Right renal pelvis (tissue), 4 donors: ENCODE results near the gene CCDC12. TPM values are rescaled to one million over a fixed set of nuclear protein-coding genes. Genes with fewer than 3 reads are reported as not detected.

Source experiments
- DNase-seq, 4 donors: peaks; one replicate each; pipeline ENCODE4 v3.0.0-alpha.2; 2013; ENCODE audit warnings: low read depth in 4 of 4, low spot score in 3 of 4, missing footprints in 1 of 4
- polyA plus RNA-seq, 4 donors: library from polyadenylated mRNA; unstranded; fragments of 120-200 nt; gene quantifications; one replicate each; pipeline ENCODE4 v1.2.1, GENCODE V29; 2013; ENCODE audit not compliant: insufficient read length in 4 of 4

CCDC12 gene
- polyA plus RNA-seq, 4 donors: 45.9 to 60.6 (median 51.2) TPM

DNA sequence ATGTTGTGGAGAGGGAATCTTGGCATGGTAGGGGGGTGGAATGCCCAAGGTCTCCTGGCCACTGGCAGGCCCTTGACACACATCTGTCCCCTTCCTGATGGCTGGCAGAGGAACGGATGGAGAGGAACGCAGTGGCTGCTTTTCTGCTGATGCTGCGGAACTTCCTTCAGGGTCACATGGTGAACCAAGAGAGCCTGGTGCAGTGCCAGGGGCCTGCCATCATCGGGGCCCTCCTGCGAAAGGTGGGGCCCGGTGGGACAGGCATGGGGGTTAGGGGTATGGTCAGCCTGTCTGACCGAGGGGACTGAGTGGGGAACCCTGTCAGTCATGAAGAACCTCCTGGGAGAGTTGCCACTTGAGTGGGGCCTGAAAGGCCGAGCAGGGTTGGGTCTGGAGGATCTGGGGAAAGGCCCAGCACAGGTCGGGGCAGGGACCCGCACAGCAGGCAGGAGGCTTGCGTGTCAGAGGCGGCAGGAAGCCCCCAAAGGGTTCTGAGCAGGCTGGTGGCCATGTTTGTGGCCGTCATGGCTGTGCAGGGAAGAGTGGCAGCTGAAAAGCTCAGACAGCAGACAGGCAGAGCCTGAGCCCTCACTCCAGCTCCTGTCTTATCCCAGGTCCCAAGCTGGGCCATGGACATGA is 21.0 kb upstream of the CCDC12 start:
- DNase-seq: no peak

DNA sequence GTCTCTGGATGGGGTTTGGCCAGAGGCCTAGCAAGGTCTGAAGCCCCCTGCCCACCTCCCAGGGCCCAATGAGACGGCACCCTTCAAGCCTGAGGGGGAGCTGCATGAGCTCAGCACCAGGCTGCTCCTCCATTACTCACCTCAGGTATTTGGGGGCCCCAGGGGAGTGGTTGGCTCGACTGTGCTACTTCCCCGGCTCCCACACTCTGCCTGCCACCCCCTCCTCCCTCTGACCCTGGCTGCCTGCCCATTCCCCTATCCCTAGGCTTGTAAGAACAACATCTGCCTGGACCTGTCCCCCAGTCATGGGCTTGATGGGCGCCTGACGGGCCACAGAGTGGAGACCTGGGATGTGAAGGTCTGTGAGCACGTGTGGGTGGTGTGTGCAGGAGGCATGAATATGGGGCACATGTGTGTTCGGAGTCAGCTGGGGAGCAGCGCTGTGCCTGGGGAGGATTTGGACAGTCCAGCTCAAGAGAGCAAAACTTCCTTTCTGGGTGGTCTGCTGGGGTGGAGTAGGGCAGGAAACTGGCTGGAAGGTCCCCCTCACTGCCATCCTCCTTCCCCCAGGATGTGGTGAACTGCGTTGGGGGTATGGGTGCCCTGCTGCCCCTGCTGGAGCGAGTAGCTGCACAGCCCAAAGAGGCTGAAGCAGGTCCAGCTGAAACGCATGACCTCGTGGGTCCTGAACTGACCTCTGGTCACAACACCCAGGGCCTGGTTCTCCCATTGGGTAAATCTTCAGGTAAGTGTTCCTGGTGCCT is 20.3 kb upstream of the CCDC12 start:
- DNase-seq: no peak

DNA sequence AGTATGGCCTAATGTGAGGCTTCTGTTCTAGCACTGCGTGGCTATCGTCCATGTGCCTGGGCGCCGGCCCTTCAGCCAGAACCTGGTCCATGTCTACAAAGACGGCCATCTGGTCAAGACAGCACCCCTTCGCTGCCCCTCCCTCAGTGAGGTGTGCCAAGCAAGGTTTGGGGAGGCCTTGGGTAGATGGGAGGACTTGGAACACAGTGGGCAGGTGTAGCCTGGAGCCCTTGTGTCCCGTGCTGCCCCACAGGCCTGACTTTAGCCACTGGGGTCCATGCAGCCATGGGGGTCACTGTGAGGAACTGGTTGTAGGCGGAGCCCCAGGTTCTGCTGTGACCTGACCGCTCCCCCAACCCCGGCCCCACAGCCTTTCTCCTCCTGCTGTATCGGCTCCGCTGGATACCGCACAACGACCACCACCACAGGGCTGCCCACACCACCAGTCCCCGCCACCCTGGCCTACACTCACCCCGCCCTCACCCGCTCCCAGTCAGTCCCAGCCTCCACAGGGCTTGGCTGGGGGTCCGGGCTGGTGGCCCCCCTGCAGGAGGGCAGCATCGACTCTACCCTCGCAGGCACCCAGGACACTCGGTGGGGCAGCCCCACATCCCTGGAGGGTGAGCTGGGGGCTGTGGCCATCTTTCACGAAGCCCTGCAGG is 19.5 kb upstream of the CCDC12 start:
- no peak for DNase-seq

DNA sequence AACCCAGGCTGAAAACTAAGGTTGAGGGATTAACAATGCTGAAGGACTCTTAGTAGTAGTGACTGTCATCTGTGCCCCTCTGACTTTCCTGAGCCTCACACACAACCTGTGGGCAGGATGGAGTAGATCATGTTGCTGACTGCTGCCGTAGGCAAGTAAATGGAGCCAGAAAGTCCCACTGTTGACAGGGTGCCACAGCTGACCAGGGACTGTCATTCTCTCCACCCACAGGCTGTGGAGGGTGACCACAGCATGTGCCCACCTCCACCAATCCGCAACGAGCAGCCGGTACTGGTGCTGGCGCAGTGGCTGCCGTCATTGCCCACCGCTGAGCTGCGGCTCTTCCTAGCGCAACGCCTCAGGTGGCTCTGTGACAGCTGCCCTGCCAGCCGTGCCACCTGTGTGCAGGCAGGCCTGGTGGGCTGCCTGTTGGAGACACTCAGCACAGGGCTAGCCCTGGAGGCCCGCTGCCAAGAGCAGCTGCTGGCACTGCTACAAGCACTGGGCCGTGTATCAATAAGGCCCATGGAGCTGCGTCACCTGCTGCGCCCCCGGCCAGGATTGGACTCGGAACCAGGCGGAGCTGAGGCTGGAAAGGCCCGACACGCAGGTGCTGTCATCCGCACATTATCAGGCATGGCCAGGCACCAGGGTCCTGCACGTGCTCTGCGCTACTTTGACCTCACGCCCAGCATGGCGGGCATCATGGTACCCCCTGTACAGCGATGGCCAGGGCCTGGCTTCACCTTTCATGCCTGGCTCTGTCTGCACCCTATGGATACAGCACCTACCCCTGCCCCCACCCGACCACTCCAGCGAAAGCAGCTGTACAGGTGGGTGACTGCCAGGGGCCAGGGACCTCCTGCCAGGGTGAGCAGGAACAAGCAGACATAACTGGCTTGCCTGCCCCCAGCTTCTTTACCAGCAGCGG is 18.5 kb upstream of the CCDC12 start:
- DNase-seq: no peak

DNA sequence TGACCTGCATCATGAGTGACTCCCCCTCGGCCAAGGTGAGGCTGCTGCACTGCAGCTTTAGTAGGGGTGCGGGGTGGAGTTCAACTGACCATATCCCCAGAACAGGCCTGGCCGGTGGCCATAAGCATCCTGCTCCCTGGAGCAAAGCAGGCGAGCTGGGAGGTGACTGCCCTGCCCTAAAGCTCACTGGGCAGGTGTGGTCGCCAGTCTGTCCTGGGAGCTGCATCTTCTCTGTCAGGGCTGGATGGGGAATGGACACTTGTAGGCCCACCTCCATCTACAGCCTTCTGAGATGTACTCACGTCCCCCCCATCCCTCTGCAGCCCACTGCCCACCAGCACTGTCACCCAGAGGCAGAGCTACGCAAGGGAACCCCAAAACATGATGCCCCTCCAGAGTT is 17.4 kb upstream of the CCDC12 start:
- DNase-seq: no peak

DNA sequence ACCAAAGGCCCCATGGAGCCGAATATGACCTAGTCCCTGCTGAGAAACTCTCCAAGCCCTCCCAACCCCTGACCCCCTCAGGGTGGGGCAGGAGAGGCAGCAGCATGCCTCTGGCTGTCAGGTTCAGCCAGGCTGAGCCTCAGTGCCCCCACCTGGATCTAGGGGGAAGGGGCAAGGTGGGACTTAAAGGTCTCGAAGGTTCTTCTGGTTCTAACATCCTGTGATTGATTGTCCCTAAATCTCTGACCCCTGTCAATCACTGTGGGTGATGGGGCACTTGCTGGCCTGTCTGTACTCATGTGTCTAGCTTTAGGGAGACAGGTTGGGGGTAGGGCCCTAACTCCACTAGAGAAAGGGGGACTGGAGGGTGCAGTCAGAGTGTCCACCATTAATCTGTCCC is 16.7 kb upstream of the CCDC12 start:
- no peak for DNase-seq

DNA sequence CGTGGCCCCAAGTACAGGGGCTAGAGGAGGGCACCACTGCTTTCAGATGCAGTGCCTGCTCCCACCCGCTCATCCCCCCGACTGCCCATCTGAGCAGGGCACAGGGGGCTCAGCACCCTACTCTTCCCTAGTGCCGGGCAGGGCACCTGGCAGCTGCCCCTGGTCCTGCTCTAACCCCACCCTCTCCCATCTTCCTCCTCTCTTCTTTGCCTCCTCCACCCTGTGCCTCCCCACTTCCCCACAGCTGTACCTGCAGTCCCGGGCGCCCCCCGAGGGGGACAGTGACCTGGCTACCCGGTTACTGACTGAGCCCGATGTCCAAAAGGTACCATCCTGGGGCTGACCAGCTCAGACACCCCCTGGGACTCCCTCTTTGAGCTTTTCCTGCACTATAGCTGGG is 15.7 kb upstream of the CCDC12 start:
- no peak for DNase-seq

DNA sequence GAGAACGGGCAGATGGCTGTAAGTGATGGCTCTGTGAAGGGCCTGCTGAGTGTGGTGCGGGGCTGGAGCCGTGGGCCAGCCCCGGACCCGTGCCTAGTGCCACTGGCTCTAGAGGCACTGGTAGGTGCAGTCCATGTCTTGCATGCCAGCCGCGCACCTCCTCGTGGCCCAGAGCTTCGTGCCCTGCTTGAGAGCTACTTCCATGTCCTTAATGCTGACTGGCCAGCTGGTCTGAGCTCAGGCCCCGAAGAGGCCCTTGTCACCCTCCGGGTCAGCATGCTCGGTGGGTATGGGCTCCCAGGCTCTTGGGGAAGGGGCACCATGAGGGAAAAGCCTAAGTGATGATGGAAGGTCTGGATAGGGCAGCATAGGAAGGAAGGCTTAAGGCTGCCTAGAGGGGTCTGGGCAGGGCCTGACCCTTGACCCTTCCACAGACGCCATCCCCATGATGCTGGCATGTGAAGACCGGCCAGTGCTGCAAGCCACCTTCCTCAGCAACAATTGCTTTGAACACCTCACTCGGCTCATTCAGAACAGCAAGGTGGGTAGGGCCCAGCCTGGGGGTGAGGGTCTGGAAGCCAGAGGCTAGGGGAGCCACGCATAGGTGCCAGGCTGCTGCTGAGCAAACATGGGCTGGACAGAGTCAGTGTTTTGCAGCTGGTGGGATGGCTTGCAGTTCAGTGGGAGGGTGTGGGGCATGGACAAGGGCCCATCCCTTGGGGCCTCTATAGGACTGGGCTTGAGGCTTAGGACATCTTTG is 15.0 kb upstream of the CCDC12 start:
- no peak for DNase-seq

DNA sequence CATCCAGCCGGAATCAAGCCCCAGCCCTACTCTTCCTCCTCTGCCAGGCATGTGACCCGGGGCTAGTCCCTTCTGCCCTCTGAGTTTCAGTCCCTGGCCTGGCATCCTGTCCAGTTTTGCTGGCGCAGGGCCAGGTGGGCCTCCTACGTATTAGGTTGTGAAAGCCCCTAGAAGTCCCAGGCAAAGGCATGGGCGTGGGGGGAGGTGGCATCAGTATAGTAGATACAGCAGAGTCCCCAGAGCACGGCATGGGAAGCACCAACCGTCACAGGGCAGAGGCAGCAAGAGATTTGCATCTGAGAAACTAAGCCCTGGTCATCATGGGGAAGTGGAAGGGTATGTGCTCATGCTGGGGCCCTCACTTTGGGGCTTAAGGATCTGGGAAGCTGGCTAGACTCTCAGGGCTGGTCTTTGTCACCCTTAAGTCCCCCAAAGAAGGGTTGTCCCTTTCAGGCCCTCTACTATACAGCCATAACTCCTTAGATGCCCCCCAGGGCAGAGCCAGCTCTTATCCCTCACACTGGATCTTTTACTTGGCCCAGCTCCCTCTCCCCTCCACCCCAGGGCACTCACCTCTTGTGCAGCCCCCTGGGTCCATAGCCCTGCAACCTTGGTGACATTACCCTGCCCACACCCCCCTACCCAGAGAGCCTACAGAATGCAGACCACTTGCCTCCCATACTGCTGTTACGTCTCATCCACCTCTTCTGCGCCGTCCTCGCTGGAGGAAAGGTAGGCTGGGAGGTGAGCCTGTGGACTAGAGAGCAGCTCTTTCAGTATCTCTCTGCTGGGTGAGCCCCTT is 14.2 kb upstream of the CCDC12 start:
- DNase-seq: no peak

DNA sequence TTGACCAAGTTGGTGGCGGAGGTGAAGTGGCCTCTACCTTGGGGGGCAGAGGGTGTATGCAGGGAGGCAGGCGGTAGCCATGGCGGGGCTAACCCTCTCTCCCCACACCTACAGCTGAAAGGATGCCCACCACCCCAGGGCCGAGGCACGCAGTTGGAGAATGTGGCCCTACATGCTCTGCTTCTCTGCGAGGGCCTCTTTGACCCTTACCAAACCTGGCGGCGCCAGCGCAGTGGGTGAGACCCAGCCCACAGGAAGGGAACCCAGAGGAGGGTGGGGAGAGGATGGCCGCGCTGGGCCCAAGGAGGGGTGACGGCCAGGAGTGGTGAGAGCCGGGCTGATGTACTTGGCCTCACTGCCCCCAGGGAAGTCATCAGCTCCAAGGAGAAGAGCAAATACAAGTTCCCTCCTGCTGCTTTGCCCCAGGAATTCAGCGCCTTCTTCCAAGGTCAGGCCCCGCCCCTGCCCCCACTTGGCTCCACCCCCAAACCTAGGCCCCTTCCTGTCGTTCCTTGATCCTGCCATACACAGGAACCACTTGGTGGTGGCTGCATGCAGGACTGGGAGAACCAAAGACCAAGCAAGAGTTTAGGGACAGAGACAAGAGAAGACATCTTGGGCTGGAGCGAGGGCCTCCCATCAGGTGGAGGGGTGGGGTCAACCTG is 12.7 kb upstream of the CCDC12 start:
- no peak for DNase-seq

DNA sequence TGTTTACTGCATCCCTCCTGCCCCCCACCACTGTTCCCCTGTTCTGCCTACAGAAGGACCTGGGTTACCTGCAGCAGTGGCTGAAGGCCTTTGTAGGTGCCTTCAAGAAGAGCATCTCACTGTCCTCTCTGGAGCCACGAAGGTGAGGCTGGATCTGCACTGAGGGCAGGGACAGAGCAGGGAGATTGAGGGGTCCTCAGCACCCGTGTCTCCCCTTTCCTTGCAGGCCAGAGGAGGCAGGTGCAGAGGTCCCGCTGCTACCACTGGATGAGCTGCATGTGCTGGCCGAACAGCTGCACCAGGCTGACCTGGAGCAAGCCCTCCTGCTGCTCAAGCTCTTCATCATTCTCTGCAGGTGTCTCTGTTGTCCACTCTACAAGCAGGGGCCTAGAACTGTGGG is 12.1 kb upstream of the CCDC12 start:
- DNase-seq: no peak

DNA sequence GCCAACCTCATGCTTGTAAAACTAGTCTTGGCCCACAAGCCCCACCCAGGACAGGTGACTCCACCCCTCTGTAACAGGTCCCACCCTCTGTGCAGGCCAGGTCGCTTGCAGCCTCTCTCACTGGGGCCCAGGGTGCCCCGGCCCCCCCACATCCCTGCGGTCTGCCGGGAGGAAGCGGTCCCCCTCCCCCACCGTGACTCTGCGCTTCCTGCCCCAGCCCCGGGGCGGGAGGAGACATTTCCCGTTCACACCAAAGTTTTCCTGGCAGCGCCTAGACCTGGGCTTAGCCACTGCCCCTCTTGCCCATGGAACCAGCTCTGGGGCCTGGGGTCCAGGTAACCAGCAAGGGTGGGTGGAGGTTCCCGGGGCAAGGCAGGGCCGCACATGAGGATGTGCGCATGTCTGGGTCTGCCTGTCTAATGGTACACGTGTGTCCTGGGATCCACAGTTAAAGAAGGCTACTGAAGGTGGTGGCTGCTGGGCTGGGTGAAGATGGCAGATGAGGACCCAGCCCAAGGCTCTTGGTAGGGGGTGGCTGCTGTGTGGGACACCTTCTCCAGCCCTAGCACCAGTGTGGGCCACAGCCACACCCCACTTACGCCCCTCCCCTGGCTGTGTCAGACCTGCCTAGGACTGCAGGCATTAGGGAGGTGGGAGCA is 11.3 kb upstream of the CCDC12 start:
- DNase-seq: no peak

DNA sequence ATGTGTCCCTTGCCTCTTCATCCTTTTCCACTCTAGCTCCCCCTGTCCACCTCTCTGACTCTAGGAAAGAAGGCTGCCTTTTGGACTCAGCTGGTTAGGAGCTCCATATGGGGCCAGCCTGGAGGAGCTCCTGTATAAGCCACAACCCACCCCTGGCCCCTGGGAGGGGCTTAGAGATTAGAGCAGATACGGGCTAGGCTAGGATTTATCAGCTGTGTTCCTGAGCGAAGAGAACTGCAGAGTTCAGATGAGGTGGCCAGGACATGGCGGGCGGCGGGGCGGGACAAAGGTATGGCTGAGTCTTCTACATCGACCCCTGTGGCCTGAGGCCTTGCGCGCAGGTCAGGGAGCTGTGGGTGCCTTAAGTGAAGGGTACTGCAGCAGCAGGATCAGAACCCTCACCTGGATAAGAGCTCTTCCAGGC is 10.8 kb upstream of the CCDC12 start:
- no peak for DNase-seq

DNA sequence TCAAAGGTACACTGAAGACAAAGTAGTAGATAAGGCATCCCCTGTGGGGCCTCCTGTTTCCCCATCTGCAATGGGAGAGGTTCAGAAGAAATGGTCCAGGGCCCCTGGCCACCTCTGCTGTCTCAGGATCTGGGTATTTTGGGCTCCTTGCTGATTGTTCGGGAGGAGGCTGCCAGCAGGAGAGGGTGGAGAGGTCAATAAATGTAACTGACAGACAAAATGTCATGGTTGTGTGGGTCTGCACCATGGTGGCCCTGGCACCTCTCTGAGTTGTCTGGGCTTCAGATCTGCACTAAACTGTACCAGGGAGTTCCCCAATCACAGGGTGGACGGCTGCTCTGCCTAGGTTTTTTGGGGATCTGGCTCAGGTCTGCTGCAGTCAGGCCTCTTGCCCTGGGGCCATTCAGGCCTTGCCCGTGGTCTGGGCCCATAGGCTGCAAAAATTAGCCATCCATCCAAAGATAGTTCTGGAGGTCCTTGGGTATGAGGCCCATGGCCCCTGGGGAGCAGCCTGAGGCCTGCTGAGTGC is 10.3 kb upstream of the CCDC12 start:
- DNase-seq: no peak

DNA sequence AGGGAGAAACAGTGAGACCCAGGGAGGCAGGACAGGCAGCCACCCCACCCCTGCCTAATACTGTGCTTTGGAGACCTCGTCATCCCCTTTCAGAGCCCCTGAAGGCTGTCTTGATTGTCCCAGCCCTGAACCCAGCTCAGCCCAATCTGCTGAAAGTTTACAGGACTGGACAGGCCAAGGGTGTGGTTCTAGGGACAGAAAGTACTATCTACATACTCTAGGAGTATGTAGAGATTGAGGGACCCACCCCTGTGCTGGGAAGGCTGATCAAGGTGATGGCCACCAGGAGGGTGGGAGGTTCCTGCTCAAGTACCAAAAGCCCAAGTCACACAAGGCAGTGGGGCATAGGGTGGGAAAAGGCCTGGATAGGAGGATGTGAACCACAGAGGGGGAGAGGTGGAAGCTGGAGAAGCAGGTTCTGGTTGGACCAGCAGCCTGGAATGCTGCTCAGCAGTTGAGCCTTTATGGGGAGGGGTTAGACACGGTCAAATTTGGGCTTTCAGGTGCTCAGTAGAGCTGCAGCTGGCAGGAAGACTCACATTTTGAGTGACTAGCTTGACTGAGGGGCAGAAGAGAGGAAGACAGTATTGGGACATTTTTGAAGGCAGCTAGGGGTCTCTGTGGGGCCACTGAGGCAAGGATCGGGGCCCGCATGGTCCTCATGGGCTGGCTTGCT is 9.6 kb upstream of the CCDC12 start:
- no peak for DNase-seq

DNA sequence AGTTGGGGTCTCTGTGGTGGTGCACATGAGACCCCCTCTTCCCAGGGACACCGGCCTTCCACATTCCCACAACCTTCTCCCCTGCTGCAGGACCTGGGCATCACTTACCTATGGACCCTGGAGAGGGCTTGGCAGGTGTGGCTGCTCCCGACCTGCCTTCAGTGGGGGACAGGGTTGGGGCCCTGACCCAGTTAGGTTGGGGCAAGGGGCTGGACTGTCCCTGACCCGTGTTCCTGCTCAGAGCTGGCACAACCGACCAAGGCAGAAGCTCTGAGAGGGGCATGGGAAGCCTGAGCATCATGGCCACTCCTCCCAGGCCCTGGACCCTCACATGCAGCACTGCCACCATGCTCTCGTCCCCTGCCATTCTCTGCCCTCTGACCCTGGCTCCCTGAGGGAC is 9.0 kb upstream of the CCDC12 start:
- DNase-seq: no peak
